NCI-H510A (cell line): Measurements from ENCODE around the gene PIWIL1.

Experiments
- DNase-seq: peaks from one replicate; lab custom pipeline; 2025; lab: John Stamatoyannopoulos, UW

PIWIL1 gene

DNA sequence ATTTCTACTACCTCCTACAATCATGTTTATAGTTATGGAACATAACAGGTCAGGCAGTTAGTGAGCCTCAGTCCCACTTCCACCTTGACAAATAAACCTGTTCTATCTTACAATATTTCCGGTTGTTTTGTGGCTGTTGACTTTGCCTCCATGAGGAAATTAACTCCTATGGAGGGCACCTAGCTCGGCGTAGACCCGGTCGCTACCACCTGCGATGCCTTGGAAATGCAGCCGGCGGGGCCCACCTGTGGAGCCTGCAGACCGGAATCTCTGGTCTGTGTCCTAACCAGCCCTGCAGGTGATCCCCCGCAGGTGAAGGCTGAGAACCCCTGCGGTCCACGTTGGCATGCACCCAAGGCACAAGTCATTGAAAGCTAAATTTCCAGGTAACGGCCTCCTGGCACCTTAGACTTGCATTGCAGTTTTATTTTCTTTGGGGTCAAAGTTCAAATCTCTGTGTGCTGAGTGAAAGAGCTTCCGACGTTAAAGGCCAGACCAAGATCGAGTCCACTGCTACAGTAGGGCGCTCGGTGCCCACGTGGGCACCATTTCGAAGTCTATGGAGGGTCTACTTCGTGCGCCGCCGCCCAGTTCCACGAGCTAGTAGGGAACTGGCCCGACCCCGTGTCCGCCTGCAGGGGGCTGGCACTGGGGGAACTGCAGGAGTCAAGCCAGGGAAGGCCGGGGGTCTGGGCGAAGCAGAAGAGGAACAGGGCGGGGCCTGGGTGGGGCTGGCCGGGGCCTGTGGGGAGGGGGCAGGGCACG lies 782 bp upstream of the PIWIL1 start:
- peak; percentile 81 for DNase-seq

GRCh38 chr12:130338794-130339601 lies 1.3 kb downstream of the PIWIL1 start:
- DNase-seq, result no peak

- DNase-seq, result no peak
Measured at GRCh38 chr12:130339951-130340350, 2.3 kb downstream of the PIWIL1 start.

GRCh38 chr12:130342442-130342841 lies 4.8 kb downstream of the PIWIL1 start:
- DNase-seq, result no peak

GRCh38 chr12:130342842-130343241 lies 5.2 kb downstream of the PIWIL1 start:
- DNase-seq, result no peak

GRCh38 chr12:130344529-130344928 lies 6.8 kb downstream of the PIWIL1 start:
- DNase-seq, result no peak

DNA sequence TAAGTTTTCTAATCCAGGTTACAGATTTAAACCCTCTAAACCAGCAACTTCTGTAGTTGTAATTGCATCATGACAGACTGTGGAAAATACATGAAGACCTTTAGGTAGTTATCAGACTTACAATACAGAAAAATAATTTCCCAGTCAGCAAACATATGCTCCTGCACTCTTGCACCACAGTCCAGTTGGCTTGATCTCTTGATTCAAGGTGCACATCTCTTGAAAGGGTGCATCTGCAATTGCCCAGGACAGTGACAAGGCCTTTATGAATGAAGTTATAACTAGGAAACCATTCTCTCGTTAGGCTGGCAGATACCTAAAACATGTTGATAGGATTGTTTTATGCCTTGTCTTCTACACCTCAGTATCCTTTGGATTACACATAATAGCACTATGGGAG lies 7.6 kb downstream of the PIWIL1 start:
- no peak for DNase-seq

GRCh38 chr12:130347588-130347987 lies 9.9 kb downstream of the PIWIL1 start:
- no peak for DNase-seq

DNA sequence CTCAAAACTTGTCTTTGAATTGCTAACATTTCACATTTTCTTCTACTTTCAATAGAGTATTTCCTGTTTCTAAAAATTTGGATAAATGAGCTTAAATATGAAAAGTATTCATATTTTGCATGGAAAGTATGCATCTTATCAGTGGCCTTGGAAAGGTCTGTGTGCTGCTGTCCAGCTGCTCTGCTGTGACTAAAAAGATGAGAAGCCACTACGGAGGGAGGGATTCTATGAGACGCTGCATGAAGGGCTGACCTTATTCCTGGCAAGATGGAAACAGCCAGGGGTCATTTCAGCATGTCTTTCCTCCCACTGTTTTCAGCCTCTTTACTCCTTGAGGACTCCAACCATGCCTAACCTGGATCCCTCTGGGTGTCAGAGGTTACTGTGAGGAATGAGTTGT lies 13.0 kb downstream of the PIWIL1 start:
- no peak for DNase-seq

DNA sequence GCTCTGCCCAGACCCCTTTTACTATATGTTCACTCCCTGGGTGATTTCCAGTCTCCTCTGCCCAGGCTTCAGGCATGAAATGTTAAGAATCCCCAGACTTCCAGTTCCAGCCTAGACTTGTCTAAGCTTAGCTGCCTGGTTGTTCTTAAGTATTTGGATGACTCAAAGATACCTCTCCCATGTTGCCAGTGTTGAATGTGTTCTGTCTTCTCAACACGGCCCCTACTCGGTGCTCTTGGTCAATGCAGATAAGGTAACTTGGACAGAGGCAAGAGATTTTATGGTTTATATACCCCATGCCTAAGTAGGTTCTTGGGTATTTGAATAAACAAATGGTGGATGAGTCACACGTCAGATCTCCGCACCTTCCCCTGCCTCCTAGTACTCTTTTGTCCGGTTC lies 13.6 kb downstream of the PIWIL1 start:
- no peak for DNase-seq

- no peak for DNase-seq
Measured at GRCh38 chr12:130353081-130353480, 15.4 kb downstream of the PIWIL1 start.

DNA sequence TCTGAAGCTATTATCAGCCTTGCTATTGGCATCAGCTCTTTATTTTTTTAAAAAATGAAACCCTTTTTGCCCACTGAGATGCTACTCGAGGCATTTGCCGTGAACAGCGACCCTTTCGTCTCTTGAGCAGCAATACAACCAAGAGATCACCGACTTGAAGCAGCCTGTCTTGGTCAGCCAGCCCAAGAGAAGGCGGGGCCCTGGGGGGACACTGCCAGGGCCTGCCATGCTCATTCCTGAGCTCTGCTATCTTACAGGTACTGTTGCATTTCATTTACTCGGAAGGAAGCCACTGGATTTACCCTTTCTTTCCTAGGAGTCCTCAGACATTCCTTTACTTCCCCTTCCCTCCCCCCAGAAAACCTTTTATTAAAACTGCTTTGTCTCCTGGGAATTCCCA lies 16.7 kb downstream of the PIWIL1 start:
- DNase-seq, result no peak

GRCh38 chr12:130356222-130356621 lies 18.5 kb downstream of the PIWIL1 start:
- no peak for DNase-seq

DNA sequence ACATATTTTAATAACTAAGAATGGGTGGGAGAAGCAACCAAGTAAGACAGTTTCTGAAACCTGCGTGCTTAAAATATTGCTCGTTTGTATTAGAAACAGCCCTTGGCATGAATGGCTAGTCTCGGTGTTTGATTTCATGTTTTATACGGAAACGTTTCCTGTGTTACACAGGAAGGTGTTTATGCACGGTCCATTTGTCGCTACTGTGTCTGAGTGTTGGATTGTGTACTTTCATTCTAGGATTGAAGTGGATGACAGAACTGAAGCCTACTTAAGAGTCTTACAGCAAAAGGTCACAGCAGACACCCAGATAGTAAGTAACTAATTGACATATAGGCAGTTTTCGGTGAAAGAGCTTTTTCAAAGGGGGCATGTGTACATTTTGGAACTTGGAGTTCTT lies 19.6 kb downstream of the PIWIL1 start:
- DNase-seq, result peak; percentile 77

- no peak for DNase-seq
Measured at GRCh38 chr12:130357729-130358330, 20.1 kb downstream of the PIWIL1 start.

DNA sequence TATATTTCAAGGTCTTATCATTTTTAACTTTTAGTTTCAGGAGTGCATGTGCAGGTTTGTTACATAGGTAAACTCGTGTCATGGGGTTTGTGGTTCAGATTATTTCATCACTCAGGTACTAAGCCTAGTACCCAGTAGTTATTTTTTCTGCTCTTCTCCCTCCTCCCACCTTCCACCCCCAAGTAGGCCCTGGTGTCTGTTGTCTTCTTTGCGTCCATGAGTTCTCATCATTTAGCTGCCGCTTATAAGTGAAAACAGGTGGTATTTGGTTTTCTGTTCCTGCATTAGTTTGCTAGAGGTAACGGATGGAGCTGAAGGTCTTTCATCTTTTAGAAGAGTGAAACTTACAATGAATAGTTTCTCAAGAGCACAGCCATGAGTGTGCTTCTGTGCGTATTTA lies 24.4 kb downstream of the PIWIL1 start:
- DNase-seq, result no peak

DNA sequence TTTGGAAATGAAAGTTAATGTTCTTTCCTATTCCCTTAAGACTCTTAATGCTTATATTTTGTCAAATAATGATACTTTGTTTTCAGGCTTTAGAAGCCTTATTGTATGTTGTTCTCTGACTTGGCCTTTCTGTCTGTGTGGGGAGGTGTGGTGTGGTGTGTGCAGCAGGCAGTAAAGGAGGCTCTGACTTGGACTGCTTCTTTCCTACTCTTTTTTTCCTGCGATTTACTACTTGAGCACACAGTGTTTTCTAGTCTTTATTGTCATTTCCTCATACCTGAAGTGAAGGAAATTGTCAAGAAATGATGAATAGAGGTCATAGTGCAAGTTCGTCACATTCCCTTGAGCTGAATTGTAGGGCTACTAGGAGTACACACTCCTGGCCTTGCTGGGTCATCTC lies 26.9 kb downstream of the PIWIL1 start:
- DNase-seq, result no peak

- DNase-seq, result no peak
Measured at GRCh38 chr12:130366159-130366558, 28.5 kb downstream of the PIWIL1 start.

GRCh38 chr12:130367003-130367402 lies 29.3 kb downstream of the PIWIL1 start:
- no peak for DNase-seq

DNA sequence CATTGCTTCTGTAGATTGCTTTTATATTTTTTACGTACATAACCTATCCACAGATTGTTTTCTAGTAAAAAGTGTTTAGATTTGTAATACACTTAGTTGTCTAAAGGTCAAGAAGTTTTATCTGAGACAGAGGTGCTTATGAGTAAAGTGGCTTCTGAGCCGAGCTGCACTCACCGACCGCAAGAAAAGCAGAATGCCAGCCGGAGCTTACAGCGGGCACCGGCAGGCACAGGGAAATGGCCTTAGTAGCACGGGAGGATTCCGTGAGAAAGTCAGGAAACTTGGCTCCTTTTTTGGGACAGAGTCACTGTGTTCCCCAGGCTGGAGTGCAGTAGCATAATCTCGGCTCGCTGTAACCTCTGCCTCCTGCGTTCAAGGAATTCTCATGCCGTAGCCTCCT lies 29.8 kb downstream of the PIWIL1 start:
- no peak for DNase-seq

DNA sequence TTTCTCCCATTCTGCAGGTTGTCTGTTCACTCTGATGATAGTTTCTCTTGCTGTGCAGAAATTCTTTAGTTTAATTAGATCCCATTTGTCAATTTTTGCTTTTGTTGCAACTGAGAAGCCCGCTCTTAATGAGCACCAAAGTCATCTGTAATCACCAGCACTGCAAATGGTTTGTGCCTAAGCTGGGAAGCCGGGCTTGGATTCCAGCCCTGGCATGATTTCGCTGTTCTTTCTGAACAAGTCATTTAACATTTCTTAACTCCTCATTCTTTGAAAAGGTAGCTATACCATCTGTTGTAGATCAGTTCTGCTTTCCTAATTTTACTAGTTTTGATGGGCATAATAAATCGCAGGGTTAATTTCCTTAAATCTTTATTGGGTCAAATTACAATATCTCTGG lies 32.1 kb downstream of the PIWIL1 start:
- no peak for DNase-seq

DNA sequence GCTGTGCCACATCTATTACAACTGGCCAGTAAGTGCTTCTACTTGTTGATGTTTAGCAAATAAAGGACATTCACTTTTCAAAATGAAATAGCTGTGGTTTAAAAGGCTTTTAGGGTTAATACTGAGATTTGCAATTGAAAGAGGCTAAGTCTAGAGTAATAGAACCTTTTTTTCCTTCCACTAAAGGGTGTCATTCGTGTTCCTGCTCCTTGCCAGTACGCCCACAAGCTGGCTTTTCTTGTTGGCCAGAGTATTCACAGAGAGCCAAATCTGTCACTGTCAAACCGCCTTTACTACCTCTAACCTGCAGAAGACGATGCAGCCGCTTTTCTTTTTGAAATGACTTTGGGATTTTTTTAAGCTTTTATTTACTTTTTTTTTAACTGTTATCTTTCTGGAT lies 33.6 kb downstream of the PIWIL1 start:
- no peak for DNase-seq

- DNase-seq, result no peak
Measured at GRCh38 chr12:130372936-130373335, 35.2 kb downstream of the PIWIL1 start.
